Retinal pigment epithelial cell (primary cell): ENCODE data around the gene METTL4.

Experiments used
- DNase-seq: peaks from one replicate; pipeline ENCODE4 v3.0.0-alpha.2; 2010; ENCODE audit warnings: low read depth
- H3K4me3 ChIP-seq: 2 replicates; pipeline ENCODE4 v1.5.1; 2011; ENCODE audit warnings: mild to moderate bottlenecking, low read length, control low read depth, moderate library complexity
- CTCF ChIP-seq: conservative IDR thresholded peaks from 2 replicates; pipeline ENCODE4 v1.5.1; 2011; ENCODE audit warnings: low read depth, low read length, control low read depth, inconsistent platforms

Gene METTL4

GRCh38 chr18:2564373-2564772, 6.9 kb downstream of the METTL4 start:
- TF ChIP-seq CTCF: no peak

GRCh38 chr18:2559249-2559648, 12.1 kb downstream of the METTL4 start:
- DNase-seq: no peak
- no peak for TF ChIP-seq CTCF
- H3K4me3 ChIP-seq: no peak overlapping the region

More at GRCh38 chr18:2564373-2564772, 6.9 kb downstream of the METTL4 start:
- no peak overlapping the region for H3K4me3 ChIP-seq
- no peak for DNase-seq

GRCh38 chr18:2557536-2557935, 13.8 kb downstream of the METTL4 start:
- H3K4me3 ChIP-seq: no peak overlapping the region
- no peak for DNase-seq
- TF ChIP-seq CTCF: no peak

GRCh38 chr18:2555895-2556294, 15.4 kb downstream of the METTL4 start:
- no peak for TF ChIP-seq CTCF

GRCh38 chr18:2554696-2555095, 16.6 kb downstream of the METTL4 start:
- no peak for TF ChIP-seq CTCF
- no peak overlapping the region for H3K4me3 ChIP-seq
- DNase-seq: no peak

More at GRCh38 chr18:2555895-2556294, 15.4 kb downstream of the METTL4 start:
- H3K4me3 ChIP-seq: no peak overlapping the region
- DNase-seq: no peak

GRCh38 chr18:2551425-2551824, 19.9 kb downstream of the METTL4 start:
- TF ChIP-seq CTCF: no peak
- no peak for DNase-seq
- H3K4me3 ChIP-seq: no peak overlapping the region

- no peak for DNase-seq
- no peak overlapping the region for H3K4me3 ChIP-seq
- TF ChIP-seq CTCF: no peak
Observed at GRCh38 chr18:2549462-2549861, 21.8 kb downstream of the METTL4 start.
